ENCODE measurements around the gene USP17L17. TPM values are rescaled to one million over a fixed set of nuclear protein-coding genes. Genes with fewer than 3 reads are reported as not detected.
"Not testable (repeated sequence)": the region's sequence is repeated elsewhere in the genome, so short reads cannot be mapped to it uniquely, and the experiment has no call there.

USP17L17 gene
- total and polyA plus RNA-seq, 9 of the 15 experiments (the other 6 are each of a cell fraction or from before 2014, with no cell fraction given): not detected

- H4K20me1 ChIP-seq (replicated peaks; ENCODE audit: control insufficient read depth, insufficient read depth, low read length); H3K9me3 ChIP-seq (replicated peaks; ENCODE audit: control insufficient read depth, insufficient read depth, low read depth, low read length); intact Hi-C loops (cut with micrococcal nuclease); H3K4me2 ChIP-seq (ENCODE audit: insufficient read depth, low read length); H3K9ac ChIP-seq (ENCODE audit: insufficient read depth in 1 of 2, low read depth in 2 of 2, low read length in 2 of 2); H3K27ac ChIP-seq (ENCODE audit: extremely low read depth, low read depth, low read length); H3K9me1 ChIP-seq (ENCODE audit: control insufficient read depth, insufficient read depth, low read length); DNase-seq (ENCODE audit: extremely low read depth in 1 of 4, low spot score in 3 of 4); H3K4me1 ChIP-seq (replicated peaks in 1 of 2; ENCODE audit: control insufficient read depth in 2 of 2, insufficient read depth in 2 of 2, low read length in 2 of 2); ATAC-seq; H3K27me3 ChIP-seq (ENCODE audit: control insufficient read depth in 2 of 2, insufficient read depth in 2 of 2, low read length in 2 of 2); H3K36me3 ChIP-seq (ENCODE audit: control insufficient read depth, insufficient read depth, low read length); POLR2A ChIA-PET; in situ Hi-C loops (cut with MboI); FAIRE-seq; CTCF ChIA-PET (ENCODE audit: low intra/inter-chr PET ratio); H3K4me3 ChIP-seq; H2AFZ ChIP-seq (ENCODE audit: low read depth, low read length); H3K79me2 ChIP-seq (ENCODE audit: control insufficient read depth, insufficient read depth, low read length); BruUV-seq (replicated peaks): not testable (repeated sequence)
- WGBS (ENCODE audit: insufficient coverage, low coverage, missing lambda C conversion rate): no CpG with 5 or more reads among the region's 14 CpGs
Measured at GRCh38 chr4:9215105-9215504, 28.6 kb upstream of the USP17L17 start, which contains the start of gene USP17L11. TSS of gene USP17L11 (plus strand) at chr4:9215405. CDS start at chr4:9215405, 0 bp downstream.

- H3K9ac ChIP-seq (ENCODE audit: insufficient read depth in 1 of 2, low read depth in 2 of 2, low read length in 2 of 2); CTCF ChIA-PET (ENCODE audit: low intra/inter-chr PET ratio); H3K27me3 ChIP-seq (ENCODE audit: control insufficient read depth in 2 of 2, insufficient read depth in 2 of 2, low read length in 2 of 2); H3K4me2 ChIP-seq (ENCODE audit: insufficient read depth, low read length); H2AFZ ChIP-seq (ENCODE audit: low read depth, low read length); ATAC-seq; H3K9me1 ChIP-seq (ENCODE audit: control insufficient read depth, insufficient read depth, low read length); POLR2A ChIA-PET; DNase-seq (ENCODE audit: extremely low read depth in 1 of 4, low spot score in 3 of 4); H3K27ac ChIP-seq (ENCODE audit: extremely low read depth, low read depth, low read length); H3K36me3 ChIP-seq (ENCODE audit: control insufficient read depth, insufficient read depth, low read length); H3K9me3 ChIP-seq (replicated peaks; ENCODE audit: control insufficient read depth, insufficient read depth, low read depth, low read length); BruUV-seq (replicated peaks); H4K20me1 ChIP-seq (replicated peaks; ENCODE audit: control insufficient read depth, insufficient read depth, low read length); H3K4me1 ChIP-seq (replicated peaks in 1 of 2; ENCODE audit: control insufficient read depth in 2 of 2, insufficient read depth in 2 of 2, low read length in 2 of 2); H3K79me2 ChIP-seq (ENCODE audit: control insufficient read depth, insufficient read depth, low read length); intact Hi-C loops (cut with micrococcal nuclease); FAIRE-seq; H3K4me3 ChIP-seq: not testable (repeated sequence)
- no CpG with 5 or more reads among the region's 13 CpGs for WGBS (ENCODE audit: insufficient coverage, low coverage, missing lambda C conversion rate)
- in situ Hi-C loops (cut with MboI): loop anchor here (10.0 kb wide), 1 partner anchor 65 kb away; no protein-coding TSS in a partner anchor
Measured at GRCh38 chr4:9219852-9220251, 23.8 kb upstream of the USP17L17 start, which contains the start of gene USP17L12. TSS of gene USP17L12 (plus strand) at chr4:9220152. CDS start at chr4:9220152, 0 bp downstream.

GRCh38 chr4:9224596-9224995 is 19.1 kb upstream of the USP17L17 start, which contains the start of gene USP17L13:
TSS of gene USP17L13 (plus strand) at chr4:9224896. CDS start at chr4:9224896, 0 bp downstream.
- H3K36me3 ChIP-seq (ENCODE audit: control insufficient read depth, insufficient read depth, low read length); H4K20me1 ChIP-seq (replicated peaks; ENCODE audit: control insufficient read depth, insufficient read depth, low read length); DNase-seq (ENCODE audit: extremely low read depth in 1 of 4, low spot score in 3 of 4); H3K9me1 ChIP-seq (ENCODE audit: control insufficient read depth, insufficient read depth, low read length); H3K4me3 ChIP-seq; H3K4me2 ChIP-seq (ENCODE audit: insufficient read depth, low read length); H3K9me3 ChIP-seq (replicated peaks; ENCODE audit: control insufficient read depth, insufficient read depth, low read depth, low read length); FAIRE-seq; H3K27ac ChIP-seq (ENCODE audit: extremely low read depth, low read depth, low read length); intact Hi-C loops (cut with micrococcal nuclease); ATAC-seq; BruUV-seq (replicated peaks); H3K4me1 ChIP-seq (replicated peaks in 1 of 2; ENCODE audit: control insufficient read depth in 2 of 2, insufficient read depth in 2 of 2, low read length in 2 of 2); H2AFZ ChIP-seq (ENCODE audit: low read depth, low read length); H3K9ac ChIP-seq (ENCODE audit: insufficient read depth in 1 of 2, low read depth in 2 of 2, low read length in 2 of 2); POLR2A ChIA-PET; H3K79me2 ChIP-seq (ENCODE audit: control insufficient read depth, insufficient read depth, low read length); CTCF ChIA-PET (ENCODE audit: low intra/inter-chr PET ratio); H3K27me3 ChIP-seq (ENCODE audit: control insufficient read depth in 2 of 2, insufficient read depth in 2 of 2, low read length in 2 of 2): not testable (repeated sequence)
- WGBS (ENCODE audit: insufficient coverage, low coverage, missing lambda C conversion rate): no CpG with 5 or more reads among the region's 14 CpGs
- in situ Hi-C loops (cut with MboI): loop anchor here (10.0 kb wide), 1 partner anchor 70 kb away; no protein-coding TSS in a partner anchor

GRCh38 chr4:9230249-9230648 is 13.4 kb upstream of the USP17L17 start:
- H3K9me1 ChIP-seq (ENCODE audit: control insufficient read depth, insufficient read depth, low read length); H3K4me1 ChIP-seq (replicated peaks in 1 of 2; ENCODE audit: control insufficient read depth in 2 of 2, insufficient read depth in 2 of 2, low read length in 2 of 2); BruUV-seq (replicated peaks); H3K4me3 ChIP-seq; CTCF ChIA-PET (ENCODE audit: low intra/inter-chr PET ratio); in situ Hi-C loops (cut with MboI); H4K20me1 ChIP-seq (replicated peaks; ENCODE audit: control insufficient read depth, insufficient read depth, low read length); intact Hi-C loops (cut with micrococcal nuclease); ATAC-seq; H2AFZ ChIP-seq (ENCODE audit: low read depth, low read length); H3K4me2 ChIP-seq (ENCODE audit: insufficient read depth, low read length); POLR2A ChIA-PET; H3K36me3 ChIP-seq (ENCODE audit: control insufficient read depth, insufficient read depth, low read length); H3K27me3 ChIP-seq (ENCODE audit: control insufficient read depth in 2 of 2, insufficient read depth in 2 of 2, low read length in 2 of 2); H3K27ac ChIP-seq (ENCODE audit: extremely low read depth, low read depth, low read length); H3K9ac ChIP-seq (ENCODE audit: insufficient read depth in 1 of 2, low read depth in 2 of 2, low read length in 2 of 2); H3K79me2 ChIP-seq (ENCODE audit: control insufficient read depth, insufficient read depth, low read length); DNase-seq (ENCODE audit: extremely low read depth in 1 of 4, low spot score in 3 of 4); H3K9me3 ChIP-seq (replicated peaks; ENCODE audit: control insufficient read depth, insufficient read depth, low read depth, low read length); FAIRE-seq: not testable (repeated sequence)
- WGBS (ENCODE audit: insufficient coverage, low coverage, missing lambda C conversion rate): 0% methylated on average over 4 of the region's 8 CpGs
